ENCODE data around the gene TCP10L.

DNA sequence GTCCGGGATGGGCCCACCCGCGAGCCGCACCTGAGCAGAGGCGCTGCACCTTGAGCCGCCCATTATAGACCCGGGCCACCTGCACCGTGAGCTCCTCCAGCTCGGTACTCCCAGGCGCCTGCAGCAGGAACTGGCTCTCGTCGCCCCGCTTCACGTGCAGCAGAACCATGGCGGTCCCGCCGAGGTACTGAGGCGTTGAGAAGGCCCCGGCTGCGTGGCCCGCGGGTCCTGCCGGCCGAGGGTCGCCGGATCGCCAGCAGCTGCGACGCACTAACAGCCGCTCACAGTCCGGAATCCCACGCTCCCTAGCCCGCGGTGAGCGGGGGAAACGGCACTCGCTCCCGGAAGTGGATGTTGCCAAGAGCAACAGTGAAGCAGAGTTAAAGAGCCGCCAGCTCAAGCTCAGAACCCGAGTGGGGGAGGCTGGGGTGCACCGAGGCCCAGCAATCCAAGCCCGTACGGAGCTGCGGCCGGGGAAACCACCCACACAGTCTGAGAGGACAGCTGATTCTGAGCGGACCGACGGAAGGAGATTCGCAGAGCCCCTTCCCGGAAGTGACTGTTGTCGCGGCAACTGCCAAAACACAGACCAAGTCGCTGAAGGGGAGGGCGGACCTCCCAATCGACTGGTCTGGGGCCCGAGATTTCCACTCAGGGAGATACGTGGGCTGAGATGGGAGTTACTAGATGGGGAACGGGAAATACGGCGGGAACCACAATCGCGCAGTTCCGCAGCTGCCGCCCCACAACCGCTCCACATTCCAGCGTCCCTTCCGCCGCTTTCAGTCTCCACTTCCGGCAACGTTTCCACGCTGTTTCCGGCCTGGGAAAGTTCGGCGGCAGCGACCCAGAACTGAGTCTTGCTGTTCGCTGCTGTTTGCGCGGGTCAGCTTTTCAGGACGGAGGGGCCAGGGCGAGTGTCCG, 27.0 kb upstream of the TCP10L start, which contains the start of gene CFAP298:
- no peak for TF ChIP-seq SUZ12 (IDR thresholded peaks at IDR 0.05; ENCODE audit: extremely low read depth, insufficient read depth, insufficient read length)
- no peak for TF ChIP-seq ZNF274 (IDR thresholded peaks at IDR 0.05; ENCODE audit: low read depth, low read length)
- TF ChIP-seq YY1 (IDR thresholded peaks at IDR 0.05; ENCODE audit: insufficient read depth, insufficient read length), result no peak

Measured in NT2/D1 (cell line).